ENCODE measurements around the gene PDX1.

- TF ChIP-seq CTCF (IDR thresholded peaks at IDR 0.05) (no peak), POLR2A (IDR thresholded peaks at IDR 0.05) (no peak), POLR2AphosphoS5 (IDR thresholded peaks at IDR 0.05) (no peak)
Observed at GRCh38 chr13:27955014-27955591, 35.3 kb downstream of the PDX1 start.
